Neuronal stem cell (in vitro differentiated cells): Measurements from ENCODE around the gene SIGLEC1.

Source experiments
- DNase-seq: peaks from one replicate; pipeline ENCODE4 v3.0.0-alpha.2; 2013; ENCODE audit warnings: low spot score
- H2AFZ ChIP-seq: one replicate; pipeline ENCODE4 v1.6.1; 2013; ENCODE audit warnings: mild to moderate bottlenecking, low read length, inconsistent platforms
- H2AK5ac ChIP-seq: 2 replicates; pipeline ENCODE4 v1.6.1; 2013; ENCODE audit warnings: low read depth, mild to moderate bottlenecking, inconsistent platforms, low read length, moderate library complexity, mixed read lengths
- H2BK120ac ChIP-seq: 2 replicates; pipeline ENCODE4 v1.6.1; 2013; ENCODE audit warnings: low read depth, mild to moderate bottlenecking, inconsistent platforms, low read length, moderate library complexity, mixed read lengths
- H2BK12ac ChIP-seq: one replicate; pipeline ENCODE4 v1.6.1; 2013; ENCODE audit warnings: low read length, inconsistent platforms
- H2BK15ac ChIP-seq: 2 replicates; pipeline ENCODE4 v1.6.1; 2013; ENCODE audit warnings: mild to moderate bottlenecking, low read length, inconsistent platforms, mixed read lengths
- H2BK5ac ChIP-seq: one replicate; pipeline ENCODE4 v1.6.1; 2013; ENCODE audit warnings: inconsistent platforms, mild to moderate bottlenecking, low read length, moderate library complexity
- H3K14ac ChIP-seq: one replicate; pipeline ENCODE4 v1.6.1; 2013; ENCODE audit warnings: low read length, inconsistent platforms
- H3K18ac ChIP-seq: 2 replicates; pipeline ENCODE4 v1.6.1; 2013; ENCODE audit warnings: low read length, inconsistent platforms
- H3K23ac ChIP-seq: 2 replicates; pipeline ENCODE4 v1.6.1; 2013; ENCODE audit warnings: low read depth, mild to moderate bottlenecking, mixed read lengths, low read length, inconsistent platforms; ENCODE audit not compliant: poor library complexity
- H3K27ac ChIP-seq: replicated peaks from 3 replicates; pipeline ENCODE4 v1.5.1; 2013; ENCODE audit warnings: low read length, inconsistent platforms
- H3K27me3 ChIP-seq, 3 experiments: 2 replicates each; pipeline ENCODE4 v1.6.1; 2013; ENCODE audit warnings: low read length in 3 of 3, mild to moderate bottlenecking in 2 of 3, inconsistent platforms in 1 of 3, low read depth in 1 of 3, mixed read lengths in 1 of 3, moderate library complexity in 1 of 3; ENCODE audit not compliant: control insufficient read depth in 3 of 3, insufficient read depth in 3 of 3
- H3K36me3 ChIP-seq, 2 donors: replicated peaks in 1 of 2; 2 replicates each; pipeline ENCODE4 v1.6.1; 2013; ENCODE audit warnings: low read length in 2 of 2; ENCODE audit not compliant: control insufficient read depth in 2 of 2, insufficient read depth in 2 of 2
- H3K4ac ChIP-seq: 2 replicates; pipeline ENCODE4 v1.6.1; 2013; ENCODE audit warnings: inconsistent platforms, mild to moderate bottlenecking, low read length, moderate library complexity
- H3K4me1 ChIP-seq, 2 donors: 1 replicate in 1 of 2; 2 replicates in 1 of 2; pipeline ENCODE4 v1.6.1; 2013; ENCODE audit warnings: low read length in 2 of 2, low read depth in 1 of 2; ENCODE audit not compliant: control insufficient read depth in 2 of 2, insufficient read depth in 1 of 2
- H3K4me2 ChIP-seq: one replicate; pipeline ENCODE4 v1.6.1; 2013; ENCODE audit warnings: mild to moderate bottlenecking, low read length, inconsistent platforms; ENCODE audit not compliant: insufficient read depth, poor library complexity, severe bottlenecking
- H3K4me3 ChIP-seq, 2 donors: 2 replicates each; pipeline ENCODE4 v1.5.1; 2013; ENCODE audit warnings: low read length in 2 of 2, mild to moderate bottlenecking in 2 of 2, inconsistent platforms in 1 of 2, moderate library complexity in 1 of 2
- H3K79me1 ChIP-seq: one replicate; pipeline ENCODE4 v1.6.1; 2013; ENCODE audit warnings: low read depth, mild to moderate bottlenecking, inconsistent platforms, low read length, moderate library complexity
- H3K9ac ChIP-seq: one replicate; pipeline ENCODE4 v1.6.1; 2013; ENCODE audit warnings: mild to moderate bottlenecking, low read depth, low read length, inconsistent platforms; ENCODE audit not compliant: poor library complexity
- H3K9me3 ChIP-seq, 2 donors: replicated peaks in 1 of 2; 2 replicates each; pipeline versions ENCODE3 to v1.6.1; 2013; ENCODE audit warnings: low read length in 2 of 2, mild to moderate bottlenecking in 2 of 2, inconsistent platforms in 1 of 2, low read depth in 1 of 2, mixed read lengths in 1 of 2, moderate library complexity in 1 of 2; ENCODE audit not compliant: control insufficient read depth in 2 of 2, insufficient read depth in 1 of 2
- H4K8ac ChIP-seq: one replicate; pipeline ENCODE4 v1.6.1; 2013; ENCODE audit warnings: low read depth, mild to moderate bottlenecking, inconsistent platforms, low read length, moderate library complexity
- H4K91ac ChIP-seq: one replicate; pipeline ENCODE4 v1.6.1; 2013; ENCODE audit warnings: low read length, low read depth, mild to moderate bottlenecking, inconsistent platforms; ENCODE audit not compliant: poor library complexity
- WGBS, 2 donors: extraction: QIAGEN DNeasy Blood & Tissue Kit; methylation state at CpG; one replicate each; pipeline ENCODE4 v1.1.7; 2013; ENCODE audit warnings: missing lambda C conversion rate in 2 of 2, mixed read lengths in 1 of 2; ENCODE audit not compliant: insufficient read length in 2 of 2, insufficient replicate concordance in 1 of 2; ENCODE audit errors: extremely low coverage in 2 of 2; 5-methylcytosine and 5-hydroxymethylcytosine counted together

The SIGLEC1 gene

GRCh38 chr20:3710011-3710466 is 2.4 kb downstream of the SIGLEC1 start:
- Histone ChIP-seq H3K4ac (no peak overlapping the region), H3K18ac (no peak overlapping the region), H3K9me3 (no peaks in the 10 kb centered on the region), H2AK5ac (peak overlapping the region; percentile 12), H3K4me3 (no peak overlapping the region), H4K91ac (no peak overlapping the region), H3K4me2 (no peak overlapping the region), H3K23ac (peak overlapping the region; percentile 17), H3K36me3 (no peaks in the 10 kb centered on the region), H3K27me3 (peaks cover 0 to 3% (median 0%) of the 10 kb centered on the region in 3 experiments), H3K27ac (no peak overlapping the region), H2BK12ac (no peak overlapping the region), H2AFZ (no peak overlapping the region), H3K79me1 (no peaks in the 10 kb centered on the region), H3K4me1 (no peaks in the 10 kb centered on the region), H4K8ac (no peak overlapping the region), H3K14ac (peak overlapping the region; percentile 67), H3K9ac (peak overlapping the region; percentile 25), H2BK120ac (no peak overlapping the region), H2BK15ac (peak overlapping the region; percentile 69), H2BK5ac (no peak overlapping the region)
- WGBS, 2 donors: no CpG with 5 or more reads among the region's 6 CpGs
- DNase-seq: no peak

GRCh38 chr20:3707508-3707899 is 4.9 kb downstream of the SIGLEC1 start:
- Histone ChIP-seq H3K4me3 (no peak overlapping the region), H3K18ac (no peak overlapping the region), H2BK12ac (no peak overlapping the region), H3K9me3 (no peaks in the 10 kb centered on the region), H3K9ac (no peak overlapping the region), H3K14ac (no peak overlapping the region), H4K8ac (no peak overlapping the region), H2BK15ac (no peak overlapping the region), H3K27me3 (no peaks in the 10 kb centered on the region), H2AFZ (no peak overlapping the region), H3K79me1 (no peaks in the 10 kb centered on the region), H3K4ac (no peak overlapping the region), H3K27ac (no peak overlapping the region), H2BK5ac (no peak overlapping the region), H3K36me3 (no peaks in the 10 kb centered on the region), H3K4me2 (no peak overlapping the region), H3K4me1 (no peaks in the 10 kb centered on the region), H4K91ac (no peak overlapping the region), H2AK5ac (no peak overlapping the region), H3K23ac (peak overlapping the region; percentile 10), H2BK120ac (no peak overlapping the region)
- WGBS, 2 donors: no CpG with 5 or more reads among the region's 3 CpGs
- no peak for DNase-seq

- H3K27me3 ChIP-seq: no peaks in the 10 kb centered on the region
- H3K79me1 ChIP-seq: no peaks in the 10 kb centered on the region
- peak overlapping the region; percentile 10 for H3K23ac ChIP-seq
- no peak overlapping the region for H3K4me2 ChIP-seq
- no peak overlapping the region for H3K4ac ChIP-seq
- DNase-seq: no peak
- H4K91ac ChIP-seq: no peak overlapping the region
- no peaks in the 10 kb centered on the region for H3K9me3 ChIP-seq
- H2AFZ ChIP-seq: no peak overlapping the region
- H4K8ac ChIP-seq: no peak overlapping the region
- no peak overlapping the region for H3K27ac ChIP-seq
- no peak overlapping the region for H2AK5ac ChIP-seq
- no peak overlapping the region for H2BK5ac ChIP-seq
- no peak overlapping the region for H3K4me3 ChIP-seq
- no CpG with 5 or more reads among the region's 10 CpGs for WGBS, 2 donors
- H3K18ac ChIP-seq: no peak overlapping the region
- H3K36me3 ChIP-seq: no peaks in the 10 kb centered on the region
- no peak overlapping the region for H3K9ac ChIP-seq
- no peak overlapping the region for H2BK120ac ChIP-seq
- no peak overlapping the region for H2BK15ac ChIP-seq
- H2BK12ac ChIP-seq: no peak overlapping the region
- H3K4me1 ChIP-seq: no peaks in the 10 kb centered on the region
- H3K14ac ChIP-seq: no peak overlapping the region
Observed at GRCh38 chr20:3706774-3707507, 5.5 kb downstream of the SIGLEC1 start.

- Histone ChIP-seq H4K91ac (no peak overlapping the region), H3K36me3 (no peaks in the 10 kb centered on the region)
Observed at GRCh38 chr20:3705970-3706739, 6.2 kb downstream of the SIGLEC1 start.

More at GRCh38 chr20:3705970-3706739, 6.2 kb downstream of the SIGLEC1 start:
- peak overlapping the region; percentile 89 for H3K18ac ChIP-seq
- no peak overlapping the region for H3K4ac ChIP-seq
- H2BK5ac ChIP-seq: no peak overlapping the region
- no CpG with 5 or more reads among the region's 31 CpGs for WGBS, 2 donors
- peak overlapping the region; percentile 49 for H2BK120ac ChIP-seq
- H3K79me1 ChIP-seq: no peaks in the 10 kb centered on the region
- H3K4me2 ChIP-seq: no peak overlapping the region
- H4K8ac ChIP-seq: no peak overlapping the region
- no peak overlapping the region for H2AK5ac ChIP-seq
- no peak overlapping the region for H3K27ac ChIP-seq
- peak overlapping the region; percentile 53 for H2BK12ac ChIP-seq
- H3K4me3 ChIP-seq: no peak overlapping the region
- H3K14ac ChIP-seq: peak overlapping the region; percentile 6
- H3K9me3 ChIP-seq: no peaks in the 10 kb centered on the region
- no peaks in the 10 kb centered on the region for H3K4me1 ChIP-seq
- no peaks in the 10 kb centered on the region for H3K27me3 ChIP-seq
- H2BK15ac ChIP-seq: no peak overlapping the region
- H3K9ac ChIP-seq: peak overlapping the region; percentile 50
- no peak overlapping the region for H2AFZ ChIP-seq
- no peak for DNase-seq
- H3K23ac ChIP-seq: peak overlapping the region; percentile 47
